ENCODE data around the gene GALNTL6.
"Not testable (repeated sequence)": the region's sequence is repeated elsewhere in the genome, so short reads cannot be mapped to it uniquely, and the experiment has no call there.

Gene GALNTL6

DNA sequence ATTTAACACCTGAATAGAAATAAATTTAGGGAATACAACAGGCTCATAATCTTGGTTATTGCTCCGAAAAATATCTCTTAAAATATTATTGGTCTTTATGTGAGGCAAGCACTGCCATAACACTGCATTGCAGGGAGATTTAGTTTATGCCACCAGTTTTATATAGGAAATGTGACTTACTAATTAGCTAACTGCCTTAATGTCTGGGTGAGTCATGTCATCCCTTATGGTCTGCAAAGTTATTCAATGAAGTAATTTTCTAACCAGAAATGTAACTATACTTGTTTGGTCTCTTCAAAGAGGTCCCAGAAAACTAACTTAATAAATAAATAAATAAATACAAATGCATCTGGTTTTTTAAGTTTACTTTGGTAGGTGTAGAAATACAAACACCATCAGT, 597.2 kb downstream of the GALNTL6 start:
- H3K4me1 ChIP-seq (ENCODE audit: insufficient read depth, low read length): no peaks in the 10 kb centered on the region
- H3K27me3 ChIP-seq (ENCODE audit: control insufficient read depth in 1 of 2, insufficient read depth in 2 of 2, low read length in 2 of 2): no peaks in the 10 kb centered on the region
- no peak overlapping the region for H3K9ac ChIP-seq (ENCODE audit: low read length)
- H3K27ac ChIP-seq (ENCODE audit: low read depth, low read length): no peak overlapping the region
- H3K4me3 ChIP-seq (ENCODE audit: low read depth in 1 of 2, low read length in 2 of 2): no peak overlapping the region
- H3K9me3 ChIP-seq (ENCODE audit: low read length): no peaks in the 10 kb centered on the region
- H3K36me3 ChIP-seq (ENCODE audit: insufficient read depth, low read length): no peaks in the 10 kb centered on the region

DNA sequence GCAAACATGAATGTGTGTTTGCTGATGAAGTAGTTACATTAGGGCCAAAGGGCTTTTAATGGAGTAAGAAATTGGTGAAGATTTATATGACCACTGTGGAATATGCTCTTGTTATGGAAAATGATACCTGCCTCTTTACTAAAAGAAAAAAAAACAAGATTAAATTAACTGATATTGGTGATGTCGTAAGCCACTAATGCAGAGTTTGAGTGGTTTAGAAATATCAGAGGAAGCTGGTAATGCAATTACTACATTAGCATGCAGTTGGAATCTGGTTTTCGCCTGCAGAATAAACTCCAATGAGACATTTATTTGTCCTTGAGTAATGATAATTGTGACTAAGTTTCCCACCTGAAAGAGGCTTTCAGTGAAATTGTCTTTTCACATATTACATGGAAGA, 597.9 kb downstream of the GALNTL6 start:
- no peak overlapping the region for H3K27ac ChIP-seq (ENCODE audit: low read depth, low read length)
- no peaks in the 10 kb centered on the region for H3K9me3 ChIP-seq (ENCODE audit: low read length)
- no peak overlapping the region for H3K4me3 ChIP-seq (ENCODE audit: low read depth in 1 of 2, low read length in 2 of 2)
- no peaks in the 10 kb centered on the region for H3K27me3 ChIP-seq (ENCODE audit: control insufficient read depth in 1 of 2, insufficient read depth in 2 of 2, low read length in 2 of 2)
- H3K4me1 ChIP-seq (ENCODE audit: insufficient read depth, low read length): no peaks in the 10 kb centered on the region
- H3K9ac ChIP-seq (ENCODE audit: low read length): no peak overlapping the region
- no peaks in the 10 kb centered on the region for H3K36me3 ChIP-seq (ENCODE audit: insufficient read depth, low read length)

DNA sequence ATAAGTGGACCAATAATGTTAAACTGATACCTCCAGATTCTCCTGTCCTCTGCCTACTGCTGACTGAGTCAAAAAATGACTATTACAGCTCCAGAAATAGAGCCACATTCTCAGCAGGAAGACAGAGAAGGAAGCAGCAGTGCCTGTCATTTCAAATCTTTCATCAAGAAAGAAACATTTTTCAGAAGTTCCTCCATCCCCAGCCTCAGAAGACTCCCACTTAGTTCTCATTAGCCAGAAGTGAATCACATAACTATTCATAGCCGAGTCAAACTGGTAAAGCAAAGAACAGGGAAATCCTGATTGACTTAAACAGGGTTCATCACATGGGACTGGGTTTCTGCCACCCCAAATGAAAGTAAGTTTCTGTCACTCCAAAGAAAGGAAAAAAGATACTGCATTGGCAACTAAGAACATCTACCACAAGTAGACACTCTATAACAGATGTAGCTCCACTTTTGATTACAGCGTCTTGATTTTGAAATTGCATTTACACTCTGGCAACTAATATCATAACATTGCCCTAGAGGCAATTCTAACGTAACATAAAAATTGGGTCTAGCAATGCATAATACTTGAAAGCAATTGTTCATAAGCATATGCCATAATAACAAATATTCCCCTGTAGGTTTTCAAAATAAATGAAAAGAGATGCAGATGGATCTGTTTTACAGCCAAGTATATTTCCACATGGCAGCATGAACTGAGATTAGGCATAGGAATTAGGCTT, 599.8 kb downstream of the GALNTL6 start:
- Histone ChIP-seq H3K36me3 (ENCODE audit: insufficient read depth, low read length) (no peaks in the 10 kb centered on the region), H3K27ac (ENCODE audit: low read depth, low read length) (no peak overlapping the region), H3K9ac (ENCODE audit: low read length) (no peak overlapping the region), H3K4me1 (ENCODE audit: insufficient read depth, low read length) (no peaks in the 10 kb centered on the region), H3K9me3 (ENCODE audit: low read length) (no peaks in the 10 kb centered on the region), H3K4me3 (ENCODE audit: low read depth in 1 of 2, low read length in 2 of 2) (no peak overlapping the region), H3K27me3 (ENCODE audit: control insufficient read depth in 1 of 2, insufficient read depth in 2 of 2, low read length in 2 of 2) (no peaks in the 10 kb centered on the region)

DNA sequence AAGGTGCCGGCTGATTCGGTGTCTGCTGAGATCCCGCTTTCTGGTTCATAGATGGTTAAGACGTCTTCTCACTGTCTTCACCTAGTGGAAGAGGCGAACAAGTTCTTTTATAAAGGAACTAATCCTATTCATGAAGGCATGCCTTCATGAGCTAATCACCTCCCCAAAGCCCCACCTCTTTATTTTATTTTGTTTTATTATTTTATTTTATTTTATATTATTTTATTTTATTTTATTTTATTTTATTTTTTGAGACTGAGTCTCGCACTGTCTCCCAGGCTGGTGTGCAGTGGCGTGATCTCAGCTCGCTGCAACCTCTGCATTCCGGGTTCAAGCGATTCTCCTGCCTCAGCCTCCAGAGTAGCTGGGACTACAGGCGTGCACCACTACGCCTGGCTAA, 615.8 kb downstream of the GALNTL6 start:
- H3K4me3 ChIP-seq (ENCODE audit: low read depth in 1 of 2, low read length in 2 of 2); H3K27me3 ChIP-seq (ENCODE audit: control insufficient read depth in 1 of 2, insufficient read depth in 2 of 2, low read length in 2 of 2); H3K36me3 ChIP-seq (ENCODE audit: insufficient read depth, low read length); H3K9ac ChIP-seq (ENCODE audit: low read length); H3K9me3 ChIP-seq (ENCODE audit: low read length); H3K27ac ChIP-seq (ENCODE audit: low read depth, low read length); H3K4me1 ChIP-seq (ENCODE audit: insufficient read depth, low read length): not testable (repeated sequence)

DNA sequence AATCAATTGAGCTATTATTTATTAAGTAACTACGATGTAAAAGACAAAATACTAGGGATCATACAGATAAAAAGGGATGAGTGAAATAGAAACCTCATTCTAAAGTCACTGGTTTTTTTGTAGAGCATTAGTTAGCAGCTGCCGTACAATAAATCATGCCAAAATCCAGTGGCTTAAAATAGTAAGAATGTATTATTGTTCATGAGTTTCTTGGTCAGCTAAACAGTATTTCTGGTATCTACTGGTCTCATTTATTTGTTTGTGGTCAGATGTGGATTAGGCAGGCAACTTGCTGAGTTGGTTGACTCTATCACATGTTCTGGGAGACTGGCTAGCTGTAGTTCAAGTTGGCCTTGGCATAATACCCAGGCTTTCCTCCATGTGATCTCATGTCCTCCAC, 667.3 kb downstream of the GALNTL6 start:
- H3K9me3 ChIP-seq (ENCODE audit: low read length): no peaks in the 10 kb centered on the region
- H3K4me3 ChIP-seq (ENCODE audit: low read depth in 1 of 2, low read length in 2 of 2): no peak overlapping the region
- no peak overlapping the region for H3K9ac ChIP-seq (ENCODE audit: low read length)
- no peaks in the 10 kb centered on the region for H3K4me1 ChIP-seq (ENCODE audit: insufficient read depth, low read length)
- no peaks in the 10 kb centered on the region for H3K36me3 ChIP-seq (ENCODE audit: insufficient read depth, low read length)
- H3K27me3 ChIP-seq (ENCODE audit: control insufficient read depth in 1 of 2, insufficient read depth in 2 of 2, low read length in 2 of 2): no peaks in the 10 kb centered on the region
- no peak overlapping the region for H3K27ac ChIP-seq (ENCODE audit: low read depth, low read length)

DNA sequence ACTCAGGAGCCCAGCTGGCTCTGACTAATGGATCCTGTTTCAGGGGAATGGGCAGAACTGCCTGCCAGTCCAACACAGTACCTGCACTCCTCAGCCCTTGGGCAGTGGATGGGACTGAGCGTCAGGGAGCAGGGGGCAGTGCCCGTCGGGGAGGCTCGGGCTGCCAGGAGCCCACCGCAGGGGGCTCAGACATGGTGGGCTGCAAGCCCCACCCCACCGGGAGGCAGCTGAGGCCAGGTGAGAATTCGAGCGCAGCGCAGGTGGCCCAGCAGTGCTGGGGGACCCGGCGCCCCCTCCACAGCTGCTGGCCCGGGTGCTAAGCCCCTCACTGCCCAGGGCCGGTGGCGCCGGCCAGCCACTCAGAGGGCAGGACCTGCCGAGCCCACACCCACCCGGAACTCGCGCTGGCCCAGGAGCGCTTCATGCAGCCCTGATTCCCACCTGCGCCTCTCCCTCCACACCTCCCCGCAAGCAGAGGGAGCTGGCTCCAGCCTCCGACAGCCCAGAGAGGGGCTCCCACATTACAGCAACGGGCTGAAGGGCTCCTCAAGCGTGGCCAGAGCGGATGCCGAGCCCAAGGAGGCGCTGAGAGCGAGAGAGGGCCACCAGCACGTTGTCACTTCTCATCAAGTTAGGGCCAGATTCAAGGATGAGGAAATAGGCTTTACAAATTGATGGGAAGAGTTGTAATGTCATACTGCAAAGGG, 668.8 kb downstream of the GALNTL6 start:
- H3K9me3 ChIP-seq (ENCODE audit: low read length): no peaks in the 10 kb centered on the region
- no peaks in the 10 kb centered on the region for H3K4me1 ChIP-seq (ENCODE audit: insufficient read depth, low read length)
- H3K27me3 ChIP-seq (ENCODE audit: control insufficient read depth in 1 of 2, insufficient read depth in 2 of 2, low read length in 2 of 2): no peaks in the 10 kb centered on the region
- H3K4me3 ChIP-seq (ENCODE audit: low read depth in 1 of 2, low read length in 2 of 2): no peak overlapping the region
- no peak overlapping the region for H3K27ac ChIP-seq (ENCODE audit: low read depth, low read length)
- H3K36me3 ChIP-seq (ENCODE audit: insufficient read depth, low read length): no peaks in the 10 kb centered on the region
- H3K9ac ChIP-seq (ENCODE audit: low read length): no peak overlapping the region

DNA sequence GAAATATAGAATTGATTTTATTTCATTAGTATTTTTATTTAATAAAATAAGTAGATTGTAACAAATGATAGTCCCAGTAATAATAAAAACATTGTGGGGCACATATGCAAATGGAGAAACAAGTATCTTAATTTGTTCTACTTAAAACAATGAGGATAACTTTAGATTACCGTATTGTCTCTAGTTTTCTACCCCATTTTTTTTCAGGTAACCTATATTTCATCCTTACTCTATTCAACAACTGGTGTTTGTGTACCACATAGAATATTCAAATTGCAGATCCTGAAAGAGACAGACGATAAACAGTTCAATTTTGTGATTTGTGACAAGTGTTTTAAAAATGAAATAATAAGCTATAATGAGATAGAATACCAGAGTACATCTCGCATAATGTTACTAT, 671.8 kb downstream of the GALNTL6 start:
- Histone ChIP-seq H3K36me3 (ENCODE audit: insufficient read depth, low read length) (no peaks in the 10 kb centered on the region), H3K9ac (ENCODE audit: low read length) (no peak overlapping the region), H3K27me3 (ENCODE audit: control insufficient read depth in 1 of 2, insufficient read depth in 2 of 2, low read length in 2 of 2) (no peaks in the 10 kb centered on the region), H3K4me3 (ENCODE audit: low read depth in 1 of 2, low read length in 2 of 2) (no peak overlapping the region), H3K27ac (ENCODE audit: low read depth, low read length) (no peak overlapping the region), H3K9me3 (ENCODE audit: low read length) (no peaks in the 10 kb centered on the region), H3K4me1 (ENCODE audit: insufficient read depth, low read length) (no peaks in the 10 kb centered on the region)

DNA sequence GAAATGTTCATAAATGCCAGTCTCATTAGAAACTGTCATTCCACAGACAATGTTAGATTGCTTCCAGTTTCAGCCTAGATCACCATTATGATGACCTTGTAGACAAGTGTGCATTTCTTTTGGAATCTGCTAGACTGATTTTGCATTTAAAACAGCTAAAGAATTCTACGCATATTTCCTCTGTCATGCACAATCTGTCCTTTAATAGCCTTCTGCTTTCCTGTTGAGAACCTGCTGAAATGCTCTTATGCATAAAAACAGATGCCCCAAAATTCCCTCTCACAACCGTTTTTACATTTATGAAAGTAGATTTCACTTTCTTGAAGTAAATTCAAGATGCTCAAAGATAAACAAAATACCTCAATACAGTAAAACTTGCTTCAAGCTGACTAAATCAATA, 673.3 kb downstream of the GALNTL6 start:
- Histone ChIP-seq H3K27ac (ENCODE audit: low read depth, low read length) (no peak overlapping the region), H3K9ac (ENCODE audit: low read length) (no peak overlapping the region), H3K4me3 (ENCODE audit: low read depth in 1 of 2, low read length in 2 of 2) (no peak overlapping the region), H3K4me1 (ENCODE audit: insufficient read depth, low read length) (no peaks in the 10 kb centered on the region), H3K27me3 (ENCODE audit: control insufficient read depth in 1 of 2, insufficient read depth in 2 of 2, low read length in 2 of 2) (no peaks in the 10 kb centered on the region), H3K36me3 (ENCODE audit: insufficient read depth, low read length) (no peaks in the 10 kb centered on the region), H3K9me3 (ENCODE audit: low read length) (no peaks in the 10 kb centered on the region)

DNA sequence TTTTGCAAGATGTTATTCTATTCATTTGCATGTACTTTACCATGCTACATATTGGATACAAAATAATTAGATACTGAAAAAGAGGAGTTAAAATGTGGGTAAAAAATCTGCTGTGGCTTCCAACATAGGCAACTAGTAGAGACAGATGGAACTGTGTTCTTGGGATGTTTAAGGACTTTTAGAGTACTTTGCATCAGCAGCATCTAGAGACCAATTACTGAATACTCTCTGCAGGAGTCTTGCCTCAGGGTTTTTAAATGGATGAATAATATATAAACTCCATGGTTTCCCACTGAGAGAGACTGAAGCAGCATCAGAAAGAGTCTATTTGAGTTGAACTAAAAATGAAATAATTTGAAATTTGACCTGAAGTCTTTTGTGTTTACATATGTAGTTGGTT, 676.7 kb downstream of the GALNTL6 start:
- no peaks in the 10 kb centered on the region for H3K4me1 ChIP-seq (ENCODE audit: insufficient read depth, low read length)
- no peak overlapping the region for H3K4me3 ChIP-seq (ENCODE audit: low read depth in 1 of 2, low read length in 2 of 2)
- H3K9me3 ChIP-seq (ENCODE audit: low read length): no peaks in the 10 kb centered on the region
- no peak overlapping the region for H3K9ac ChIP-seq (ENCODE audit: low read length)
- no peak overlapping the region for H3K27ac ChIP-seq (ENCODE audit: low read depth, low read length)
- no peaks in the 10 kb centered on the region for H3K36me3 ChIP-seq (ENCODE audit: insufficient read depth, low read length)
- no peaks in the 10 kb centered on the region for H3K27me3 ChIP-seq (ENCODE audit: control insufficient read depth in 1 of 2, insufficient read depth in 2 of 2, low read length in 2 of 2)

DNA sequence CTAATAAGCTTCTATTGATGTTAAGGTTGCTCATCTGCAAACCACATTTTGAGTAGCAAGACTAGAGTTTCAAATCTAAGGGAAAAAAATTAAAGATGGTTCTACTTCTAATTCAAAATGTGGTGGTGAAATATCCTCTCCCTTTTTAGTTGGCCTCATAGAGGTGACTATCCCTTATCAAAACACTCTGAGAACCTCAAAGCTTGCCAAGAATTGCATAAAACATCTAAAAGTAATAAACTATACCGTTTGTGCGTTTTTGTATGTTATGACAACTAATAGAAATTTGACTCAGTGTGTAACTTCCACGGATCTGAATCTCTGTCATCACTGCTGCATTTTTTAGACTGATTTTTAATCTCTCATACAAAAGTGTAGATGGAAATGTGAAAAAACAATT, 682.6 kb downstream of the GALNTL6 start:
- Histone ChIP-seq H3K4me1 (ENCODE audit: insufficient read depth, low read length) (no peaks in the 10 kb centered on the region), H3K4me3 (ENCODE audit: low read depth in 1 of 2, low read length in 2 of 2) (no peak overlapping the region), H3K36me3 (ENCODE audit: insufficient read depth, low read length) (no peaks in the 10 kb centered on the region), H3K27me3 (ENCODE audit: control insufficient read depth in 1 of 2, insufficient read depth in 2 of 2, low read length in 2 of 2) (no peaks in the 10 kb centered on the region), H3K9ac (ENCODE audit: low read length) (no peak overlapping the region), H3K27ac (ENCODE audit: low read depth, low read length) (no peak overlapping the region), H3K9me3 (ENCODE audit: low read length) (no peaks in the 10 kb centered on the region)

DNA sequence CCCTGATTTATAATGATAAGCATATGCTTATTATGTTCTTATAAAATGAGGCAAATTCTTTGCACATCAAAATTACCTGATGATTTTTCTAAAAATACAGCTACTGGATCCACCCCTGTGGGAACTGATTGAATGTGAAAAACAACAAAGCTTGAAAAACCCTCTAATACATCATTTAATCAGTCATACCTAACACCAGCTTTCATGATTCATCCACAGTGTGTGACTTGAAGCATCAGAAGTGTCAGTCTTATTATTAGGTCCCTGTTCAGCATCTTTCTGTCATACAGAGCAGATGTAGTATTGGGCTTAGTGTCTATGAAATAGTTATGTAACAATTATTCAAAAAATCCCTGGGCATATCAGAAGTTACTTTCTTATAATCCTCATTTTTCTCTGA, 684.1 kb downstream of the GALNTL6 start:
- H3K9ac ChIP-seq (ENCODE audit: low read length): no peak overlapping the region
- no peaks in the 10 kb centered on the region for H3K9me3 ChIP-seq (ENCODE audit: low read length)
- H3K36me3 ChIP-seq (ENCODE audit: insufficient read depth, low read length): no peaks in the 10 kb centered on the region
- H3K4me3 ChIP-seq (ENCODE audit: low read depth in 1 of 2, low read length in 2 of 2): no peak overlapping the region
- no peak overlapping the region for H3K27ac ChIP-seq (ENCODE audit: low read depth, low read length)
- no peaks in the 10 kb centered on the region for H3K4me1 ChIP-seq (ENCODE audit: insufficient read depth, low read length)
- no peaks in the 10 kb centered on the region for H3K27me3 ChIP-seq (ENCODE audit: control insufficient read depth in 1 of 2, insufficient read depth in 2 of 2, low read length in 2 of 2)

DNA sequence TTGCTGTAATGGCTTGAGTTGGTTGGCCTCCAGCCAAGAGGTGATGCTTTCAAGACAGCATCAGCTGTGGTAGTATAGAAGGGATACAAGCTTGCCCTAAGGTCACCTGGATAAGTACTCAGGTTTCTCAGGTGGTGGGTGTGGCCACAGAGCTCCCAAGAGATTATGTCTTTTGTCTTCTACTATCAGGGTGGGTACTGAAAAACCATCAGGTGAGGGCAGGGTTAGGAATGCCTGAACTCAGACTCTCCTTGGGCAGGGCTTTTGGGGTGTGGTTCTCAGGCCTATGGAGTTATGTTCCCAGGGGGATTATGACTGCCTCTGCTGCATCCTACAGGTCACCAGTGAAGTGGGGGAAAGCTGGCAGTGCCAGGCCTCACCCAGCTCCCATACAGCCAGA, 700.8 kb downstream of the GALNTL6 start:
- H3K4me1 ChIP-seq (ENCODE audit: insufficient read depth, low read length): no peaks in the 10 kb centered on the region
- no peak overlapping the region for H3K4me3 ChIP-seq (ENCODE audit: low read depth in 1 of 2, low read length in 2 of 2)
- no peaks in the 10 kb centered on the region for H3K36me3 ChIP-seq (ENCODE audit: insufficient read depth, low read length)
- H3K27me3 ChIP-seq (ENCODE audit: control insufficient read depth in 1 of 2, insufficient read depth in 2 of 2, low read length in 2 of 2): no peaks in the 10 kb centered on the region
- H3K9me3 ChIP-seq (ENCODE audit: low read length): no peaks in the 10 kb centered on the region
- no peak overlapping the region for H3K9ac ChIP-seq (ENCODE audit: low read length)
- H3K27ac ChIP-seq (ENCODE audit: low read depth, low read length): no peak overlapping the region

All from muscle layer of colon (tissue), 2 donors.